ENCODE results near the gene PAPSS2.

DNA sequence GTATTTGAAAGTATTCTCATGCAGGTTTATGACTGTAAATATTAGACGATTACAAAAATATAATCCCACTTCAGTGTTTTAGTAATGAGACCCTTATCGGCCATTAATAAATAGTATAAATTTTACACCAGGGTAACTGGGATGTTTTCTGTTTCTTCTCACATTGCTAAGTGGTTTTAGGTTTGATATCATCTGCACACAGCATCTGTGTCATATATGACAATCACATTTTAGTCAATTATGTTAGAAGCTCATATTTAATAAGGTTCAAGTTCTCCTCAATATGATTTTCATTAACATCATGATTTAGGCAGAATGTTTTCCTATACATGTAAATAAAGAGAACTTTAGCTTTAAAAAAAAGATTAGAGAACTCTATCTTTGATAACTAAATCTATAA lies 91.6 kb downstream of the PAPSS2 start:
- TF ChIP-seq, protein P1, sequence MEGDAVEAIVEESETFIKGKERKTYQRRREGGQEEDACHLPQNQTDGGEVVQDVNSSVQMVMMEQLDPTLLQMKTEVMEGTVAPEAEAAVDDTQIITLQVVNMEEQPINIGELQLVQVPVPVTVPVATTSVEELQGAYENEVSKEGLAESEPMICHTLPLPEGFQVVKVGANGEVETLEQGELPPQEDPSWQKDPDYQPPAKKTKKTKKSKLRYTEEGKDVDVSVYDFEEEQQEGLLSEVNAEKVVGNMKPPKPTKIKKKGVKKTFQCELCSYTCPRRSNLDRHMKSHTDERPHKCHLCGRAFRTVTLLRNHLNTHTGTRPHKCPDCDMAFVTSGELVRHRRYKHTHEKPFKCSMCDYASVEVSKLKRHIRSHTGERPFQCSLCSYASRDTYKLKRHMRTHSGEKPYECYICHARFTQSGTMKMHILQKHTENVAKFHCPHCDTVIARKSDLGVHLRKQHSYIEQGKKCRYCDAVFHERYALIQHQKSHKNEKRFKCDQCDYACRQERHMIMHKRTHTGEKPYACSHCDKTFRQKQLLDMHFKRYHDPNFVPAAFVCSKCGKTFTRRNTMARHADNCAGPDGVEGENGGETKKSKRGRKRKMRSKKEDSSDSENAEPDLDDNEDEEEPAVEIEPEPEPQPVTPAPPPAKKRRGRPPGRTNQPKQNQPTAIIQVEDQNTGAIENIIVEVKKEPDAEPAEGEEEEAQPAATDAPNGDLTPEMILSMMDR (IDR thresholded peaks at IDR 0.05) = no peak
- no peak for TF ChIP-seq POLR2A (IDR thresholded peaks at IDR 0.05)
- TF ChIP-seq POLR2AphosphoS5 (IDR thresholded peaks at IDR 0.05) = no peak
- no peak for TF ChIP-seq EP300 (IDR thresholded peaks at IDR 0.05)
